ENCODE measurements around the gene APH1B. TPM values are rescaled to one million over a fixed set of nuclear protein-coding genes. Genes with fewer than 3 reads are reported as not detected.

Gene APH1B
- total and polyA plus RNA-seq, 10 donors = 8.7 to 51.5 (median 30.2) TPM

DNA sequence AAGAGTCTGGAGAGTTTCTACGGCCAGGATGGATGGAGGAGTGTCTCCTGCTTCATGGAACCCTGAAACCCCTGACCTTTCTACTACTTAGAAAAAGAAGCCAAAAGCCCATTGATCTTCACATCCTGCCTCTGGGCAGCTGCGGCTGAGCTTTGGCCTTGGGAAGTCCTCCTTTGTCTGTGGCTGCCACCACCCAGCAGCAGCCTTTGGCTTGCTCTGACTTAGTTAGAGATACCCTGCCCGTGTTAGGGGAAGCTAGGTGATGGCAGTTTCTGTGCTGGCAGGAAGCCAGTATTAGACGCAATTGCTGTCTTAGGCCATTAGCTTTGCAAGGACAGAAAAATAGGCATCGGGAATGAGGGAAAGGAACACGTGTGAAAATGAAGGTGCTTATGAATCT lies 18.8 kb downstream of the APH1B start:
- Histone ChIP-seq H3K4me3 (no peak overlapping the region), H3K27me3 (replicated peaks in 1 of 7) (no peaks in the 10 kb centered on the region), H3K9me3 (no peaks in the 10 kb centered on the region), H3K36me3 (peaks cover 0 to 55% (median 3%) of the 10 kb centered on the region in 6 donors), H3K4me1 (peaks cover 0 to 63% (median 24%) of the 10 kb centered on the region in 6 donors), H3K27ac (peak overlapping the region in 5 of 8 donors; percentile 27 to 66 (median 33))
- DNase-seq = no peak
- peak in 2 of 3 donors; percentile 28 to 56 for TF ChIP-seq POLR2AphosphoS5 (IDR thresholded peaks at IDR 0.05)
- TF ChIP-seq, protein P1, sequence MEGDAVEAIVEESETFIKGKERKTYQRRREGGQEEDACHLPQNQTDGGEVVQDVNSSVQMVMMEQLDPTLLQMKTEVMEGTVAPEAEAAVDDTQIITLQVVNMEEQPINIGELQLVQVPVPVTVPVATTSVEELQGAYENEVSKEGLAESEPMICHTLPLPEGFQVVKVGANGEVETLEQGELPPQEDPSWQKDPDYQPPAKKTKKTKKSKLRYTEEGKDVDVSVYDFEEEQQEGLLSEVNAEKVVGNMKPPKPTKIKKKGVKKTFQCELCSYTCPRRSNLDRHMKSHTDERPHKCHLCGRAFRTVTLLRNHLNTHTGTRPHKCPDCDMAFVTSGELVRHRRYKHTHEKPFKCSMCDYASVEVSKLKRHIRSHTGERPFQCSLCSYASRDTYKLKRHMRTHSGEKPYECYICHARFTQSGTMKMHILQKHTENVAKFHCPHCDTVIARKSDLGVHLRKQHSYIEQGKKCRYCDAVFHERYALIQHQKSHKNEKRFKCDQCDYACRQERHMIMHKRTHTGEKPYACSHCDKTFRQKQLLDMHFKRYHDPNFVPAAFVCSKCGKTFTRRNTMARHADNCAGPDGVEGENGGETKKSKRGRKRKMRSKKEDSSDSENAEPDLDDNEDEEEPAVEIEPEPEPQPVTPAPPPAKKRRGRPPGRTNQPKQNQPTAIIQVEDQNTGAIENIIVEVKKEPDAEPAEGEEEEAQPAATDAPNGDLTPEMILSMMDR (IDR thresholded peaks at IDR 0.05 in 8 of 11, conservative IDR thresholded peaks at IDR 0.05 in 3 of 11) = no peak
- no peak for TF ChIP-seq POLR2A (IDR thresholded peaks at IDR 0.05)
- intact Hi-C loops (cut with DNase I; ENCODE audit: low total_unique reads) = no loop called here
- WGBS, 5 donors = 48 to 65% (median 56%) methylated on average over 6 of the region's 6 CpGs

DNA sequence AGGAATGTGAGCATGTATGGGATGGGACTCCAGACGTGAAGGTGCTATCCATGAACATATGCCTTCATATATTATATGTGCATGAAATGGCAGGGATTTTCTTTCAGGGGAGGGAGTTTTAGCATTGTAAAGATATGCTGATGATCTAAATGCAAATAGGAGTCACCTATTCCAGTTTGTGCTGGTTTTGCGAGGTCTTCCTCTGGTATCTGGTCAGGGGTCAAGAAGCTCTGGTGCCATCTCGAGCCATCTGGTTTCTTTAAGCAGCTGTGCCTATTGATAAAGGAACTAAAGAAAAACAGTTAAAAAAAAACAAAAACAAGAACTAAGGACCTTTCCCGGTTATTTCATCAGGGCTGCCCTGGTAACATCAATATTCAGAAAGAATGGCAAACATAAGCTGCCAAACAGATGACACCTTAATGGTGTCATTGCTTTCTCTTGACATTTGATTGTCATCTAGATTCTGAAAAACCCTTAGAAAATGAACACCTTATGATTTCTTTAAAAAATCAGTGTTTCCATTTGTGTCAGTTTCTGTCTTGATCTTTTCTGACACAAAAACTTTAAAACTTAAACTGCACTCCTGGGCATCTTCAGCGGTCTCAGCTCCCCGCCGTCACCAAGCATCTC lies 22.7 kb downstream of the APH1B start:
- intact Hi-C loops (cut with DNase I; ENCODE audit: low total_unique reads) = no loop called here
- H3K27me3 ChIP-seq (replicated peaks in 1 of 7) = no peaks in the 10 kb centered on the region
- TF ChIP-seq POLR2AphosphoS5 (IDR thresholded peaks at IDR 0.05) = no peak
- no peak for TF ChIP-seq POLR2A (IDR thresholded peaks at IDR 0.05)
- TF ChIP-seq, protein P1 (IDR thresholded peaks at IDR 0.05 in 8 of 11, conservative IDR thresholded peaks at IDR 0.05 in 3 of 11) = no peak
- DNase-seq = no peak
- no peak overlapping the region for H3K27ac ChIP-seq
- H3K4me3 ChIP-seq = no peak overlapping the region
- H3K9me3 ChIP-seq = no peaks in the 10 kb centered on the region
- peaks cover 0 to 92% (median 25%) of the 10 kb centered on the region in 6 donors for H3K36me3 ChIP-seq
- 90 to 94% (median 91%) methylated on average over 7 of the region's 7 CpGs for WGBS, 5 donors
- H3K4me1 ChIP-seq = peaks cover 0 to 24% (median 9%) of the 10 kb centered on the region in 6 donors

DNA sequence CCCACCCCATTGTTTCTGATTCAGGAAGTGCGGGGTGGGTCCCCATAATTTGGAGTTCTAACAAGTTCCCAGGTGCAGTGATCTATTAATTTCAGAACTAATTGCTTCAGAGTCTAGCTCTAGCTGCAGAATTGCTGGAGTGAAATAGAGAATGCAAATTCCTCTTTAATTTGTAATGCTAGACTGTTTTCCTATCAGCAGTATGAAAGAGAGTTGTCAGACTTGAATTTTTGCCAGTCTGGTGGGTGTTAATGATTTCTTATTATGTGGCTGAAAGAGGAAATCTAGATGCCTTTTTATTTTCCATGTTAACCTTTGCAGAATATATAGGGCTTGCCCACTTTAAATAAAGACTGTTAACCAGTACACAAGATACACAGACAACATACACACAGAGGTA lies 23.7 kb downstream of the APH1B start:
- Histone ChIP-seq H3K27me3 (replicated peaks in 1 of 7) (no peaks in the 10 kb centered on the region), H3K4me1 (peaks cover 0 to 14% (median 6%) of the 10 kb centered on the region in 6 donors), H3K9me3 (no peaks in the 10 kb centered on the region), H3K27ac (no peak overlapping the region), H3K36me3 (peaks cover 7 to 100% (median 35%) of the 10 kb centered on the region in 6 donors), H3K4me3 (no peak overlapping the region)
- intact Hi-C loops (cut with DNase I; ENCODE audit: low total_unique reads) = no loop called here
- no peak for DNase-seq
- TF ChIP-seq POLR2A (IDR thresholded peaks at IDR 0.05) (no peak), POLR2AphosphoS5 (IDR thresholded peaks at IDR 0.05) (no peak)
- TF ChIP-seq, protein P1 (IDR thresholded peaks at IDR 0.05 in 8 of 11, conservative IDR thresholded peaks at IDR 0.05 in 3 of 11) = no peak
- 87 to 100% (median 100%) methylated on average over 1 of the region's 1 CpG for WGBS, 5 donors

DNA sequence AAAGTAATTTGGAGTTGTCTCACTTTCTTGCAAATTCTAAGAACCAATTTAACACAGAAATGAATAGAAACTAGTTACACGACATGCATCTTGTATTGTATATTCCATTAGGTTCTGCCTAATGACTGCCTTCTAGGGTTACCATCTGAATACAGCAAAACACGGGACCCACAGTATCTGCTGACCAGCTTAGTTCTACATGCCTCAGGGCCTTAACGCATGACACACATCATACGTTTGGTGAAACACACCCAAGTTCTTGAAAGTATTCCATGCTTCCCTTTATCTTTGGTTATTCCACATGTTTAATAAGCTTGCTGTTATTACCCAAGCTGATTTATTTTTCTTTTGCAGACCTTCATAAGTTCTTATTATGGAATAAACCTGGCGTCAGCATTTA lies 27.9 kb downstream of the APH1B start:
- no peak overlapping the region for H3K27ac ChIP-seq
- 90 to 99% (median 97%) methylated on average over 5 of the region's 5 CpGs for WGBS, 5 donors

More for the DNA sequence above, 27.9 kb downstream of the APH1B start:
- Histone ChIP-seq H3K9me3 (no peaks in the 10 kb centered on the region), H3K27me3 (replicated peaks in 1 of 7) (no peaks in the 10 kb centered on the region), H3K4me1 (peaks cover 0 to 15% (median 7%) of the 10 kb centered on the region in 6 donors), H3K36me3 (peaks cover 7 to 82% (median 41%) of the 10 kb centered on the region in 6 donors), H3K4me3 (no peak overlapping the region)
- no peak for DNase-seq
- intact Hi-C loops (cut with DNase I; ENCODE audit: low total_unique reads) = no loop called here
- TF ChIP-seq, protein P1 (IDR thresholded peaks at IDR 0.05 in 8 of 11, conservative IDR thresholded peaks at IDR 0.05 in 3 of 11) = no peak
- TF ChIP-seq POLR2AphosphoS5 (IDR thresholded peaks at IDR 0.05) = no peak
- TF ChIP-seq POLR2A (IDR thresholded peaks at IDR 0.05) = no peak
